Measurements from ENCODE around the gene FOXI1.
"Not testable (repeated sequence)": the region's sequence is repeated elsewhere in the genome, so short reads cannot be mapped to it uniquely, and the experiment has no call there.

FOXI1 gene

DNA sequence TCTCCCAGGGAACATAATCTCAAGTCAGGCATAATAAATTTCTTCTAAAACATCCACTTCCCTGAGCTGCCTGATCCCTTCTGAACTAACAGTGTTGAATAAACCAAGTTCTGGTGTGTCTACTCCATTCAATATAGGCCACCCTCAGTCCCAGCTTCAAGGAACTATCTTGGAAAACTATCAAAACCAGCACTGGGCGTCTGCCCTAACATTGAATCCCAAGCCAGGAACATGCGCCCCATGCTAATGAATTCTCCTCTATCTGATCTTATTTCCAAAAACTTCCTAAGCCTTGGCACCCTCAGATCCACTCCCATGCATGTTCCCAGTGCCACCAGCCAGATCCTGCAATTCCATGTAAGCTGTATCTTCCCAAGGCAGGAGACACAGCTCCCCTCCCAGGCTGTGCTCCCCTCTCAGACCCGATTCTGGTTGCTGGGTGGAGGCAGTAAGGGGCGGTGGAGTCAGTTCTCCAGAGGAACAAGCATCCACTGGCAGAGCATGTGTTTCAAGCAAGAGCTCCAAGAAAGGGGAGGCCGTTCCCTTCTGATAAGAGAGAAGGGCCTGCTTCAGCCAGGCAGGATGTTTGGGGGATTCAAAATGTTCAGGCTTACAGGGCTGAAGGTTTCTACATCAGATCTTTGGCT is 13.1 kb upstream of the FOXI1 start:
- no peak for DNase-seq (ENCODE audit: low read depth, low spot score)

DNA sequence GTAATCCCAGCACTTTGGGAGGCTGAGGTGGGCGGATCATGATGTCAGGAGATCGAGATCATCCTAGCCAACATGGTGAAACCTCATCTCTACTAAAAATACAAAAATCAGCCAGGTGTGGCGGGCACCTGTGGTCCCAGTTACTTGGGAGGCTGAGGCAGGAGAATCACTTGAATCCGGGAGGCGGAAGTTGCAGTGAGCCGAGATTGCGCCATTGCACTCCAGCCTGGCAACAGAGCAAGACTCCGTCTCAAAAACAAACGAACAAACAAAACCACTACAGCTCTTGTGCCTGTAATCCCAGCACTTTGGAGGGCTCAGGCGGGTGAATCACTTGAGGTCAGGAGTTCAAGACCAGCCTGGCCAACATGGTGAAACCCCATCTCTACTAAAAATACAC is 11.4 kb upstream of the FOXI1 start:
- not testable (repeated sequence) for DNase-seq (ENCODE audit: low read depth, low spot score)

DNA sequence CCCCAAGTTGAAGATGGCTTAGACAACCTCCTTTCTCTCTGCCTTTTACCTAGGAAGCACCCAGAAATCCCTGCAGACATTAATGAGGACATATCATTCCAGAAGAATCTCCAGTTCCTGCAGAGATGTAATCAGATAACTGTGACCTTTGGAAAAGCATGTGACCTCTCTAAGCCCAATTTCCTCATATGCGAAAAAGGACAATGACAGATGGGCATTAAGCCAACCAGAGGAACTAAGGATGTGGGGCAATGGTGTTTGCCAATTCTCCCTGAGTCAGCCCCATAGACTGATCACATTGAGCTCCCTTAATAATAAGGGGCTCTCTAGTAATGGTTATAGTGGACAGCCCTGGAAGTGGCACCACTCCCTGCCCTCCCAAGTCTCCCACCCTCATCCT is 10.1 kb upstream of the FOXI1 start:
- DNase-seq (ENCODE audit: low read depth, low spot score), result no peak

DNA sequence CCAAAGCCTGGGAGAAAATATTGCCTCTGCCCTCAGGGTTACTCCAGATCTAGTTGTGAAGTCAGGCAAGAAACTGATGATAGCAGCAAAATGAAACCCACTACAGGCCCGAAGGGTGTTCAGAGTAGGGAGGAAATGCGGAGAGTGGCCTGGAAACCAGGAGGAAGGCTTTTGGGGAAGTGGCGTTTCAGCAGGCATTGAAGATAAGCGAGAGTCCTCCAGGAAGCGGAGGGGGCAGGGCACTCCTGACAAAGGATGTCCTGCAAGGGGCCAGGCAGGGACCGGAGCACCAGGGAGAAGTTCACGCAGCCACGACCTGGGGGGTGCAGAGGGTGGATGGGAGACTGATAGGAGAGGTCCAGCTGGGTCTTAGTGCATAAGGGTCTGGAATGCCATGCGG is 7.8 kb upstream of the FOXI1 start:
- DNase-seq (ENCODE audit: low read depth, low spot score), result no peak

DNA sequence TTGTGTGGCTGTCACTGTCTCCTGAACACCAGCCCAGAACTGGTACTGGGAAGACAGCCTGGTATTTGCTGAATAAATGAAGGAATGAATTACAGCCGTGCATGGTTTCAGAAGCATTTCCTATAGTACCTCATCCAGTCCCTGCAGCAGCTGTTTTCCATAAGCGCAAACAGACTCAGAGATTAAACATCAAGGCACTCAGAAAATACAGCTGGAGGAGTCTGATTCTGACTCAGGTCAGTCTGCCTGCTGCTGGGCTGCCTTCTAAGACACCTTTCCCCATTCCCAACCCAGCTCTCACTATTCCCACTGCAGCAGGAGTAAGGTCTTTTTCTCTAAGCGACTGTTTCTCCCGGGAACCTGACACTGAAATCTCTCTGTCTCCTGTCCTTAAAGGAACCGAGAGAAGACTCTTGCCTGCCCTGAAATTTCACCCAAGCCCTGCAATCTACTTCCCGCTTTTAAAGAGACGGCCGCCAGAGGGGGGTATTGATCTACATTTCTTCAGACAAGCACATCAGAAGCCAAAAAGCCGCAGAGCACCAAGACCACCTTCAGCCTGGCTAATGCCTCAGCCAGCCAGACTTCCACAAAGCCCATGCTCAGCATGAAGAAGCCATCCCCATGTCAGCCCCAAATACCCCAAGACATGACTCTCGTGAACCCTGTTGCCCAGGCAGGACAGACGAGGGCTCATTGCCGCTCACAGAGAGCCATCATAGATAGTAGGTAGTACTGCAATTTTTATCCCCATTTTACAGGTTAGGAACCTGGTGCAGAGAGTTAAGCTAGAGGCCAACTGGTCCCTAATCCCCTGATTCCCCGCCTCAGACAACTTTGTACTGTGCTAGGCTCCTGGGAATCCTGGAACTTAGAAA is 5.4 kb upstream of the FOXI1 start:
- DNase-seq (ENCODE audit: low read depth, low spot score), result peak; percentile 67

DNA sequence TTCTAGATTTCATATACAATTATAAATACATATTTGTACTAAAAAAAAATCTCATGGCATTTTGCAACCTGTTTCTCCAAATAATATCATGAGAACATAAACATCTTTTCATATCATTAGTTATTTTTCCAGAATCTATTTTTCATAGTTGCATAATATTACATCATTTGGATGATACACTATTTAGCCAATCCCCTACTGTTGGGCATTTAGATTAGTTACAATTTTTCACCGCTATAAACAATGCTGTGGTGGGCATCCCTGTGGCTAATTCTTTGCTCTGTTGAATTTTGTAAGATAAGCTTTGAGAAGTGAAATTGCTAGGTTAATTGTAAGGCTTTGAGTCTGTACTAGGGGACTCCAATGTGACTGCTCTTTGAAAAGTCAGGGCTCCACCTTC is 2.2 kb upstream of the FOXI1 start:
- DNase-seq (ENCODE audit: low read depth, low spot score), result no peak

DNA sequence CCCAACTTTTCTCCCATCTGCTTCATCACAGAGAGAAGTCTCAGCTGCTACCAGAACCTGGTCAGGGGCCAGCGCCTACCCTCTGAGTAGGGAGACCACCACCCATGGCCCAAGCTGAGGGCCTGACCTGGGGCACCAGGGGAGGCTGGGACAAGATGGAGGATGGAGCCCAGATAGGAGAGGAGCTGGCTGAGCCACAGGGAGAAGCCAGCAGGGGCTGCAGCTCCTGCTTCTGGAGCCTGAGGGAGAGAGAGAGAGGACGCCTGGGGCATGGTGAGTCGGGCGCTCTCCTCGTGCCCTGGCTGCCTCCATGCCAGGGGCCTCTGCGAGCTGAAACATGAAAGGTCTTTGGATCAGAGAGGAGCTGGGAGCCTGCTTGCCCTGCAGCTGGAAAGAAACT is 1.4 kb upstream of the FOXI1 start:
- DNase-seq (ENCODE audit: low read depth, low spot score), result no peak

DNA sequence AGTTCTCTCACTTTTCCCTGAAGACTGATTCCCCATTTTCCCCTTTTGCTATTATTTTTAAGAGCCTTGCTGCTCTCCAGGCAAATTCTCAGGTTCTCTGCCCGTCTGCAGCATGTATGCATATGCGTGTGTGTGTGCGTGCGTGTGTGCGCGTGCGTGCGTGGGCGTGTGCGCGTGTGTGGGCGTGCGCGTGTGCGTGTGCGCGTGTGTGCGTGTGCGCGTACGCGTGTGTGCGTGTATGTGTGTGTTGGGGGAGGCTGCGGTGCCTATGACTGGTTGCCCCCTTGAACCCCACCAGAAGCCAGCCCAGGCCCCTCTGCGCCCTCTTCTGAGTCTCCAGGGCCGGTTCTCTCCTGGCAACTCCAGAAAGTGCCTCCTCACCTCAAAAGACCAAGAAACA is 987 bp upstream of the FOXI1 start:
- no peak for DNase-seq (ENCODE audit: low read depth, low spot score)

DNA sequence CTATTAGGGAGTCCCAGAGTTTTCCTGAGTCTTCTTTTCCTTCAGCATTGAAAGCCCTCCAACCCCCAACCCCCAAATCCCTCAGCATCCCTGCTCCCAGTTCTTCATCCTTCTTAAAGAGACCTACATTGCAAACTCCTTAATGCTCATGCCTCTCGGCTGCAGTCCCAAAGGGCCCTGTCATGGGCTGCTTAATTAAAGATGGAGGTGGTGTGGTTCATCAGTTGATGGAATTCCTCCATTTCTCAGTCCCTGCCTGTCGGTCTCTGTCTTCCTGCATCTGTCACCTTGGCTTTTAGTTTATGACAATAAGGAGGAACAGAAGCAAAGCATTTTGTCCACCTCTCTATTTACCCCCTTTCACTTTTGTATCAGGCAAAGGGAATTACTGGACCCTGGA is 2.0 kb downstream of the FOXI1 start:
- DNase-seq (ENCODE audit: low read depth, low spot score), result no peak

DNA sequence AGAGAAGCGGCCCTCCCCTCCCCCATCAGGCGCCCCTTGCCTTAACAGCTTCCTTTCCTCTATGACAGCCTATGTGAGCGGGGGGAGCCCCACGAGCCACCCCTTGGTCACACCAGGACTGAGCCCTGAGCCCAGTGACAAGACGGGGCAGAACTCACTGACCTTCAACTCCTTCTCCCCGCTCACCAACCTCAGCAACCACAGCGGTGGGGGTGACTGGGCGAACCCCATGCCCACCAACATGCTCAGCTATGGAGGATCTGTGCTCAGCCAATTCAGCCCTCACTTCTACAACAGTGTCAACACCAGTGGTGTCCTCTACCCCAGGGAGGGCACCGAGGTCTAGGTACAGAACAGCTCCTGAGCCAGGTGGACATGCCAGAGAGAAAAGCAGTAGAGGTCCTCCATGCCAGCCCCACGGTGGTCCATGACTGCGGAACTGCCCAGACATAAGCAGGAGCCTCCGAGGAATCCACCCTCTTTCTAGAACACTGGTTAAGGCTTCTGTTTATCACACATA is 2.6 kb downstream of the FOXI1 start:
- DNase-seq (ENCODE audit: low read depth, low spot score), result no peak

DNA sequence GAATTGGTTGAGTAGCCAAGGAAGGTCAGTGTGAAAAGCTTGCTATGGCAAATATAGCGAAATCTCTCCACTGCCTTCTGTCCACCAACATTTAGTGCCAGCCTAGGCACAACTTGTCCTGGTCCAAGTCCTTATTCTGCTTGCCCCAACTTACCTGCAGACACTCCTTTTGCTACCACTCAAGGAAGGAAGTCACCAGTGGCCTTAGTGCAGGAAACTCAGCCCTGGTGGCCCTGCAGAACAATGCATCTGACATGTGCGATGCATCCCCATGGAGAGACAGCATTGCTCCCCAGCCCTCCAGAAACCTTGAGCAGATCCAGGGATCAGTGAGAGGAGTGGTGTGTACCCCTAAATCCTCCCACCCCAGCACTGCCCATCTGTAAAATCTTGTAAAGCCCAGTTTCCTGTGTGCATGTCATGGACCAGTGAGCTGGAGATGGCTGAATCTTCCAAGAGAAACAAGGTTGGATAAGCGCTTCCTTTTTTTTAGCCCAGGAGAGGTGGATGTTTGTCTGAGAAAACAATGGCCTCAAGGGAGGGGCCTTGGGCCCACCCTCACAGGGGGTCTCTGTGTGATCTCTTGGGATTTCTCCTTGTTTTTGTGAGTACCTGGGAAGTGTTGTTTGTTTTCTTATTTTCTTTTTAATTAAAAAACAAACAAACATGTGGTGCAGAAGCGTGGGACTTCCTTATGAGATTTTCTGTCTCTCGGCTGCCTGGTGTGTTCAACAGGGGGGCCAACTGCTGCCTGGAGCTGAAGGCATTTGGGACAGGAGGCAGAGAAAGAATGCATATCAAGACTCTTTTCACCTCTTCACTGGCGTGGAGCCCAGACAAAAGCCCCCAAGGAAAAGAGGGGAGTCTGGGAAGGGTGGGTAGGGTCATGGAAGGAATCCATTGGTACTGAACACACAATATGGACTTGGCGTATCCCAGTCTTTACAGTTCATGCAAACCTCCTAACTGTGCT is 3.6 kb downstream of the FOXI1 start:
- no peak for DNase-seq (ENCODE audit: low read depth, low spot score)

DNA sequence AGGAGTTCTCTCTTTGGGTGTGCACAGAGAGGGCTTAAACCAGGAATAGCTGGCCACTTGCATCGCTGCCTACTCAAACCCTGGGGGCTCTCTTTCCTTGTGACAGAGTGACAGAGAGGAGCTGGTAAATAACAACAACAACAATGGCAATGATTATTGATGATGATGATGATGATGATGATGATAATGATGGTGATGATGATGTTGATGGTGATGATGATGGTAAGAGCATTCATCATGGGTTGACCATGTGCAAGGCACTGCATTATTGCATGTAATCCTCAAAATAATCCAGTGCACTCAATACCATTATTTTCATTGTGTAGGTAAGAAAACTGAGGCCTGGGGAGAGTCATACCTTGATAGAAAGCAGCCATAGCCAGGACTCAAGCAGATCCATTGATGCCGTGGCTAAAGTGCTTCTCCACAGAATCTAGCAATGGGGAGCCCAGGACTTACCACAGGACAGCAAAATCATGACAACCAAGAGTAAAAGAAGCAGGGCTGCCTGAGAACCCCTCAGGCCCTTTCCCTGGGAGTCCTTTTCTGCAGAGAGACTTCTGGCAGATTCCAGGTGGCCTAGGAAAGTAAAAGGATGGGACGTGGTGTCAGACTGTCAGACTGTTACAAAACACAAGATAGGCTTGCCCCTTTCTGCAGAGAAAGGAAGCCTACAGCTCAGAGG is 4.8 kb downstream of the FOXI1 start:
- DNase-seq (ENCODE audit: low read depth, low spot score), result no peak

DNA sequence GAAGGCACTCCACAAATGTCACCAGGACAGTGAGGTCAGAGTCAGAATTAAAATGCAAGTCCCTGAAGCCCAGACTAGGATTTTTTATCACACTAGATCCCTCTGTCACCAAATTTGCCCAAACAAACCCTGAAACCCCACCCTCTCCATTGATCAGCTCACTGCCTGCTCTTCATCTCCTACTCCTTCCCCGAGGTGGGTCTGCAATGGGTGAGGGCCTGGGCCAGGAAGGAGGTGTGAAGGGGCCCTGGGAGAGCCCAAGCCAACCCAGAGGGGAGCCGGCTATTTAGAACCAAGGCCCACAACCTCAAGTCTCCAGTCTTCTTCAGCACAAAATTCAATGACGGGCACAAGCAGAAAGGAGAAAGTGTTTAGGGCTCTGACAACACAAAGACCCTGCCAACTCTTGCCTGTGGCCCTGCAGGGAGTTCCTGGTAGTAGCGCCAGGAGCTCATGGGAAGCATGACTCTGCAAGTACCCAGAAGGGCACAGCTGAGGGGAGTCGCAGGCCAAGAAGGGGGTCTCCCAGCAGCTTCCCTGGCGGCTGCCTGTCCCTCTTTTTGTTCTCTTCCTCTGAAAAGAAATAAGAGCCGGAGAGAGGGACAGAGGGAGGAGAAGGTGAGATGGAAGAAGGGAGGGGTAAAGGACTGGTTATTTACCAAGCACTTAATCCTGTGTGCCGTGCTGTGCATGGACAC is 5.5 kb downstream of the FOXI1 start:
- no peak for DNase-seq (ENCODE audit: low read depth, low spot score)

DNA sequence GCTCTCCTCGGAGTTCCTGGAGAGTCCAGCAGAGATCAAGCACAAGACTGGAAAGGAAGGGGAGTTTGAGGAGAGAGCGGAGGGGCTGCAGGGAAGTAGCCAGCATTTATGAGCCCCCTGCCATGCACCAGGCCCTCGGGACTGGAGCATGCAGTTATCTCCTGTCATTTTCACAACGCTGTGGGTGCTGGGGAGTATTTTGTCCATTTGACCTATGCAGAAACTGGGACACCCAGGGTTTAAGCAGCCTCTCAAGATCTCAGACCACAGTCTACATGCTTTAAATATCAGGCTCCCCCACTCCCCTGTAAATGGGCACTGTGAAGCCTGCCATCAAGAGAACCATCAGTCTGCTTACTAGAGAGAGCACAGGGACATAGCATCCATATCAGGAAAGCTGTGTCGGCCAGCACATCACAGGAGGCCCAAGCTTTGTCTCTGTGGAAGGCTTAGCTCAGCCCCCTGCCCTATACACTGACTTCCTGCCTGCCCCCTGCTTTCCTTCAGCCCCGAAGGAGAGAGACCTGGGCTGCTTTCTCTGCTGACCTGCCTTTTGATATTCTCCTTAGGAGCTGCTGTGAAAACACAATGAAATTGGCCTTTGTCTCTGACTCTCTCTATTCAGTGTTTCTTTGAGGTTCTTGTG is 7.3 kb downstream of the FOXI1 start:
- no peak for DNase-seq (ENCODE audit: low read depth, low spot score)

DNA sequence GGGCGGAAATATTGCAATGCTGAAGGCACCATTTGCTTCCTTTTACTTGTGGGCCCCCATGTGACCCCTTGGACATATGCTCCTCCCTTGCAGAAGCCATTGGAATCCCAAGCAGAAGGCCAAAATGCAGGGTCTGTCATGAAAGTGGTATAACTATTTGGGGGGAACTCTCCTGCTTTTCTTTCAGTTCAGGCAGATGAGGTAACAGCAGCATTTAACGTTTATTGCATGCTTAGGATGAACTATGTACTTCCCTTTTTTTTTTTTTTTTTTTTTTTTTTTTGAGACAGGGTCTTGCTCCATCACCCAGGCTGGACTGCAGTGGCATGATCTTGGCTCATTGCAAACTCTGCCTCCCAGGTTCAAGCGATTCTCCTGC is 7.8 kb downstream of the FOXI1 start:
- no peak for DNase-seq (ENCODE audit: low read depth, low spot score)

DNA sequence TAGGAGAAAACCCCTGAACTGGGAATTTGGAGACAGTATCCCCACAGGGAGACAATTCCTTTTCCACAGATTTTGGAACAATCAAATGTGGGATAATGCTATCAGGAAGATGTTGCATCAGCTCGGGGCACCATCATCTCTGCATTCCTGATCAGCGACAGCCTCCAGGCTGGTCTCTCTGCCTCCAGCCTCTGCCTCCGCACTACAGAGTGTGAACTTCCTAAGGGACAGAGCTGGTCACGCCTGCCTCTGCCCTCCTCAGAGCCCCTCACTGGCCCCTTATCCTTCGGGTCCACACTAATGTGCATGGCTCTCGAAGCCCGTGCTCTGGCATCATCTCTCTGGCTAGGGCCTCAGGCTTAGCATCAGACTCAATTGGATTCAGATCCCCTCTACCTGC is 8.6 kb downstream of the FOXI1 start:
- no peak for DNase-seq (ENCODE audit: low read depth, low spot score)

DNA sequence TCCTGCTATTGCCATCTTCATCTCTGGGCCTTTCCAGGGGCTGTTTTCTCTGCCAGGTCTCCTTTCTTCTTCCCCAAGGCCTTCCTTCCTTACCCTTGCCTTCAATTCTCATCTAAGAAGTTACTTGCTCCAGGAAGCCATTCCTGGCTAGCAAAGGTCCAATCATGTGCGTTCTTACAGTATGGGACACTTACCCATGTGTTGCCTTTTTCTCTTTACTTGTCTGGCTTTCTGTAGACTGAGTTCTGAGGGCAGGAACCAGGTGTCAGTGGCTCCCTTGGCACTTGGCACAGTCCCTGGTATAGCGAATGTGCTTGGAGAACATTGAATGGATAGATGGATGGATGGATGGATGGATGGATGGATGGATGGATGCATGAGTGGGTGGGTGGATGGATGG is 10.2 kb downstream of the FOXI1 start:
- DNase-seq (ENCODE audit: low read depth, low spot score), result no peak

DNA sequence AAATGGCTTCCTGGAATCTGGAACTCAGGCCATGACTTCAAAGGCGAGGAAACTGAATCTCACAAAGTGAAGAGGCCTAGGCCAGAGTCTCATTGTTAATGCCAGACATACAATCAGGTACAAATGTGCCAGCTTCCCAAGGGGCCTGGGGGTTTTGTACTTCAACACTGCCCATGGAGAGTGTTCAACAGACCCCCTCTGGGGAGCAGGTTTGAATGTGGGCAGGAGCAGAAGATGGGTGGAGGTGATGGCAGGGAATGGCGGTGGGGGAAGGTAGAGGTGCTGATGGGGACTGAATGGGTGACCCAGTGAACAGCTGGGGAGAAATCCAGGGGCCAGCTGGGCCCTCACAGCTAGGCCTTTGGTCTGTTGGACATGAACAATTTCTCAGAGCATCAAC is 12.0 kb downstream of the FOXI1 start:
- no peak for DNase-seq (ENCODE audit: low read depth, low spot score)

DNA sequence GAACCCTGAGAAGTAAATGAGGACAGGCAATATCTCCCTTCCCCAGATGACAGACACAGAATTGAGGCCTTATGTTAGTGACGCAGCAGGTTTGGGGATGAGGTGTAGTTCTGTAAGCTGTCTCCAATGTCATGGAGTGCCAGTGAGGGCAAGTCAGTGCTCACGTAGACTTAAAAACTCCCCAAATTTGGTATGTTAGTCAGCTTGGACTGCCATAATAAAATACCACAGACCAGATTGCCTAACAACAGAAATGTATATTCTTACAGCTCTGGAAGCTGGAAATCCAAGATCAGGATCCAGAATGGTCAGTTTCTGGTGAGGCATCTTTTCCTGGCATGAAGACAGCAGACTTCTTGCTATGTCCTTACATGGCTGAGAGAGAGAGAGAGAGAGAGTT is 14.9 kb downstream of the FOXI1 start:
- no peak for DNase-seq (ENCODE audit: low read depth, low spot score)

DNA sequence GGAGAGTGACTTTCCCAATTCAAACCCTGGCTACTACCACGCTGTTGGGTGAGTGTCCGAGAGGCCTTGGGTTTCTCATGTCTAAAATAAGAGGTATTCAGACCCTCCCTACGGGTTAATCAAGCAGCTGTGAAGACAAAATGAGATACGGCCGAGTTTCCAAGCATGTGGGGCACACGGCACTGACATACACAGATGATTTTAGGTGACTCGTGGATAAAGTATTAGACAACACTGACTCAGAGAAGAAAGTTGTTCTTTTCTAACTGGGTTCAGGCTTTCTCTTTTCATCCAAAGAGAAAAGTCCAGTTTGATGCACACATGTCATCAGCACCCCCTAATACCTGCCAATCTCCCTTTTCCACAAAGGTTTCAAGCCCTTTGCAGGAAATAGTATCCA is 15.6 kb downstream of the FOXI1 start:
- no peak for DNase-seq (ENCODE audit: low read depth, low spot score)

Data from smooth muscle cell of the brain vasculature (primary cell).